ENCODE measurements around the gene TCF3.

Gene TCF3

DNA sequence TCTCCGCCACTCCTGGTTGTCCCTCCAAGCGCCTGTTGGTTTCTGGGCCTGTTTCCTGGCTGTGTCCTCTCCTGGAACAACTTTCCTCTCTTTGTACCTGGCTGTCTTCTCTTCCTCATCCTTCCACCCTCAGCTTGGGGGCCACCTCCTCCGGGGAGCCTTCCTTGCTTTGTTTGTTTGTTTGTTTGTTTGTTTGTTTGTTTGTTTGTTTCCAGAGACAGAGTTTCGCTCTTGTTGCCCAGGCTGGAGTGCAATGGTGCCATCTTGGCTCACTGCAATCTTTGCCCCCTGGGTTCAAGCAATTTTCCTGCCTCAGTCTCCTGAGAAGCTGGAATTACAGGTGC lies 6.6 kb upstream of the TCF3 start:
- H3K4me3 Mint-ChIP-seq, result no peak overlapping the region
- H3K4me1 Mint-ChIP-seq, result no peaks in the 10 kb centered on the region
- TF ChIP-seq, protein P1, sequence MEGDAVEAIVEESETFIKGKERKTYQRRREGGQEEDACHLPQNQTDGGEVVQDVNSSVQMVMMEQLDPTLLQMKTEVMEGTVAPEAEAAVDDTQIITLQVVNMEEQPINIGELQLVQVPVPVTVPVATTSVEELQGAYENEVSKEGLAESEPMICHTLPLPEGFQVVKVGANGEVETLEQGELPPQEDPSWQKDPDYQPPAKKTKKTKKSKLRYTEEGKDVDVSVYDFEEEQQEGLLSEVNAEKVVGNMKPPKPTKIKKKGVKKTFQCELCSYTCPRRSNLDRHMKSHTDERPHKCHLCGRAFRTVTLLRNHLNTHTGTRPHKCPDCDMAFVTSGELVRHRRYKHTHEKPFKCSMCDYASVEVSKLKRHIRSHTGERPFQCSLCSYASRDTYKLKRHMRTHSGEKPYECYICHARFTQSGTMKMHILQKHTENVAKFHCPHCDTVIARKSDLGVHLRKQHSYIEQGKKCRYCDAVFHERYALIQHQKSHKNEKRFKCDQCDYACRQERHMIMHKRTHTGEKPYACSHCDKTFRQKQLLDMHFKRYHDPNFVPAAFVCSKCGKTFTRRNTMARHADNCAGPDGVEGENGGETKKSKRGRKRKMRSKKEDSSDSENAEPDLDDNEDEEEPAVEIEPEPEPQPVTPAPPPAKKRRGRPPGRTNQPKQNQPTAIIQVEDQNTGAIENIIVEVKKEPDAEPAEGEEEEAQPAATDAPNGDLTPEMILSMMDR (IDR thresholded peaks at IDR 0.05), result no peak
- no peak for DNase-seq
- H3K27me3 Mint-ChIP-seq (ENCODE audit: low read depth, poor library complexity), result peaks cover 8% of the 10 kb centered on the region
- H3K9me3 Mint-ChIP-seq, result peaks cover 6% of the 10 kb centered on the region
- no peak overlapping the region for H3K27ac Mint-ChIP-seq
- no peaks in the 10 kb centered on the region for H3K36me3 Mint-ChIP-seq (ENCODE audit: low read depth)

- Mint-ChIP-seq H3K4me1 (no peaks in the 10 kb centered on the region), H3K9me3 (peaks cover 6% of the 10 kb centered on the region), H3K27me3 (ENCODE audit: low read depth, poor library complexity) (peaks cover 7% of the 10 kb centered on the region), H3K27ac (no peak overlapping the region), H3K36me3 (ENCODE audit: low read depth) (no peaks in the 10 kb centered on the region), H3K4me3 (no peak overlapping the region)
- TF ChIP-seq, protein P1 (IDR thresholded peaks at IDR 0.05), result no peak
- DNase-seq, result no peak
Measured at GRCh38 chr19:1658150-1659083, 6.0 kb upstream of the TCF3 start.

DNA sequence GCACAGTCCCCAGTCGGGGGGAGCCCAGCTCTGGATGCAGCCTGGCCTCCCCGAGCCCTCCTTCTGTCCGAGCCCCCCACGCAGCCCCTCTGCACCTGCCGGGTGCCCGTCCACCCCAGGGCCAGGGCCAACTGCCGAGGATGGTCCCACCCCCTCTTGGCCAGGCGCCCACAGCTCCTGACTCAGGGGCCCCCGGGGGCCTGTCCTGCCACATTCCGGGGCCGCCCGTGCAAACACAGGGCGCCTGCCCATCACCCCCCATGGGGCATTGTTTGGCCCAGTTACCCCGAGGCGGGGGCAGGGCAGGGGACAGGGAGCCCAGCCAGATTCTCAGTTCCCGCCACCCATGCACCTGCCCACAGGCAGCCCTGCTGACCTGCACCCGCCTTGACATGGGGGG lies 5.3 kb upstream of the TCF3 start:
- DNase-seq, result no peak
- Mint-ChIP-seq H3K4me3 (no peak overlapping the region), H3K9me3 (peaks cover 6% of the 10 kb centered on the region), H3K36me3 (ENCODE audit: low read depth) (no peaks in the 10 kb centered on the region), H3K27me3 (ENCODE audit: low read depth, poor library complexity) (peaks cover 4% of the 10 kb centered on the region), H3K4me1 (no peaks in the 10 kb centered on the region), H3K27ac (no peak overlapping the region)
- TF ChIP-seq, protein P1 (IDR thresholded peaks at IDR 0.05), result no peak

DNA sequence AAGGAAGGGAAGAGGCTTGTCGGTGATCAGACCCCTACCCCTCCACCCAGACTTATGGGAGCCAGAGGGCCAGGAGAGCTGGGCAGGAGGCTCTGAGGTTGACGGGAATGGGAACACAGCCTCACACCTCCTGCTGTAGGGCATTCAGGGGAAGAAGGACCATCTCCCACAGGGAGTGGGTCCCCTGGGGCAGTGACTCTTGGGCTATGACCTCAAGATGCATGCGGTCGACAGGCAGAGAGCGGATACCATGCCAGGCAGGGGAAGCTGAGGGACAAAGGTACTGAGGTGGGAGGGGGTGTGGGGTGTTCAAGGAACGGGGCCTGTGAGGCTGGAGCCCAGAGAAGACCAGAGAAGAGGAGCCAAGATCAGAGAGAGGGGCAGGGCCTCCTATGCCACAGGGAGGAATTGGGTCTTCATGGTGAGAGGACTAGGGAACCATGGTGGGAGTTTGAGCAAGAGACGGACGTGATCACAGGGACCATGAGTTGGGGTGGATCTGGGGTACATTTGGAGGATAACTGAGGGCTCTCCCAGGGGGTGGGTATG lies 4.6 kb upstream of the TCF3 start:
- Mint-ChIP-seq H3K9me3 (peaks cover 6% of the 10 kb centered on the region), H3K4me1 (no peaks in the 10 kb centered on the region), H3K27me3 (ENCODE audit: low read depth, poor library complexity) (peaks cover 4% of the 10 kb centered on the region), H3K27ac (peak overlapping the region; percentile 33), H3K36me3 (ENCODE audit: low read depth) (no peaks in the 10 kb centered on the region), H3K4me3 (no peak overlapping the region)
- no peak for DNase-seq
- TF ChIP-seq, protein P1 (IDR thresholded peaks at IDR 0.05), result no peak

DNA sequence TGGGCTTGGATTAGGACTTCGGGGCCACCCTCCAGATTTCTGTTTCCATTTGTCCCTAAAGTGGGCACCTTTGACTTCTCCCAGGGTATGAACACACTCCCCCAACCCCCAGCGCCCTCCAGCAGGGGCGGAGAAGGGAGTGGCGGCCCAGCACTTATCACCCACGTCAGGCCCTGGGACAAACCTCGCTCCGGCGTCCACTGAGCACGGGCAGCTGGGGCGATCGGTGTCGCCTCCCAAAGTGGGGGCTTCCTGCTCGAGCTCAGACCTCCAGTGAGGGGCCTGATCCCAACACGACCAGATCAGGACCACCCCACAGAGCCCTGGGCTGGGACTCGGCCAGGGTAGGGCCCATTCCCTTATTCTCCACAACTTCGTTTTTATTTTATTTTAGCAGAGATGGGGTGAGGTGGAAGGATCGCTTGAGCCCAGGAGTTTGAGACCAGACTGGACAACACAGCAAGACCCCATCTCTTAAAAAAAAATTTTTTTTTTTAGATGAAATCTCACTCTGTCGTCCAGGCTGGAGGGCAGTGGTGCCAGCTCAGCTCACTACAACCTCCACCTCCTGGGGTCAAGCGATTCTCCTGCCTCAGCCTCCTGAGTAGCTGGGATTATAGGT lies 3.7 kb upstream of the TCF3 start:
- no peak for DNase-seq
- peaks cover 6% of the 10 kb centered on the region for H3K9me3 Mint-ChIP-seq
- no peaks in the 10 kb centered on the region for H3K36me3 Mint-ChIP-seq (ENCODE audit: low read depth)
- H3K27ac Mint-ChIP-seq, result no peak overlapping the region
- no peaks in the 10 kb centered on the region for H3K4me1 Mint-ChIP-seq
- H3K27me3 Mint-ChIP-seq (ENCODE audit: low read depth, poor library complexity), result peaks cover 4% of the 10 kb centered on the region
- H3K4me3 Mint-ChIP-seq, result no peak overlapping the region
- TF ChIP-seq, protein P1 (IDR thresholded peaks at IDR 0.05), result no peak
